Sigmoid colon (tissue), 7 donors: ENCODE data around the gene RFXAP. TPM values are rescaled to one million over a fixed set of nuclear protein-coding genes. Genes with fewer than 3 reads are reported as not detected.

ENCODE experiments used
- DNase-seq: peaks from one replicate; pipeline ENCODE4 v3.0.0-alpha.2; 2019
- H3K27ac ChIP-seq, 4 donors: fragments of 200-600 bp; sonication (generic); one replicate each; pipeline ENCODE4 v1.5.1; 2016 to 2019; ENCODE audit warnings: mild to moderate bottlenecking in 1 of 4
- H3K27me3 ChIP-seq, 3 donors: fragments of 200-600 bp; sonication (generic); one replicate each; pipeline ENCODE4 v1.5.1; 2019; ENCODE audit warnings: mild to moderate bottlenecking in 1 of 3
- H3K36me3 ChIP-seq, 4 donors: fragments of 200-600 bp; sonication (generic); one replicate each; pipeline ENCODE4 v1.5.1; 2016 to 2019
- H3K4me1 ChIP-seq, 4 donors: fragments of 200-600 bp; sonication (generic); one replicate each; pipeline ENCODE4 v1.5.1; 2017 to 2019
- H3K4me3 ChIP-seq, 4 donors: fragments of 200-600 bp; sonication (generic); one replicate each; pipeline ENCODE4 v1.5.1; 2017 to 2019; ENCODE audit warnings: mild to moderate bottlenecking in 2 of 4, moderate library complexity in 1 of 4
- H3K9me3 ChIP-seq, 4 donors: fragments of 200-600 bp in 3 of 4; sonication (generic) in 3 of 4; one replicate each; pipeline versions ENCODE4 v1.5.1 to v1.6.1; 2013 to 2019
- CTCF ChIP-seq, 4 experiments: fragments of 450-650 bp in 3 of 4; fragments of 200-600 bp in 1 of 4; IDR thresholded peaks; one replicate each; pipeline ENCODE4 v1.5.1; 2016 to 2019; ENCODE audit warnings: antibody characterized with exemption in 4 of 4, mild to moderate bottlenecking in 3 of 4, moderate library complexity in 2 of 4
- EP300 ChIP-seq, 4 donors: sonication (generic); formaldehyde crosslinking; IDR thresholded peaks; one replicate each; pipeline ENCODE4 v1.6.1; 2017; ENCODE audit warnings: antibody characterized with exemption in 4 of 4
- POLR2A ChIP-seq, 2 donors: fragments of 450-650 bp; IDR thresholded peaks; one replicate each; pipeline ENCODE4 v1.6.1; 2016; ENCODE audit warnings: antibody characterized with exemption in 2 of 2, mild to moderate bottlenecking in 2 of 2, moderate library complexity in 2 of 2
- POLR2AphosphoS5 ChIP-seq, 4 donors: sonication (generic); formaldehyde crosslinking; IDR thresholded peaks; one replicate each; pipeline ENCODE4 v1.6.1; 2017; ENCODE audit warnings: antibody characterized with exemption in 4 of 4
- WGBS, 2 donors: extraction: QIAGEN DNeasy Blood & Tissue Kit; methylation state at CpG; one replicate each; pipeline ENCODE4 v1.1.7; 2013; 5-methylcytosine and 5-hydroxymethylcytosine counted together
- intact Hi-C: fragments of 100-400 bp; cut with DNase I; formaldehyde crosslinking; loops from one replicate; pipeline ENCODE4 v1.15.1; 2023
- polyA plus RNA-seq, 3 donors: library from polyadenylated mRNA; stranded (reverse); fragments of 200-250 nt; gene quantifications; one replicate each; pipeline ENCODE4 v1.2.3, GENCODE V29; 2013
- total RNA-seq, 4 donors: library from RNA; depleted of rRNA; stranded (reverse); fragments of >200 nt; gene quantifications; one replicate each; pipeline ENCODE4 v1.1.0, GENCODE V29; 2016
- donor health status: healthy with polysubstance abuse.
- donor health status: Bipolar disorder and iron deficiency.
- donor health status: healthy.

Gene RFXAP
- total and polyA plus RNA-seq, 7 donors: 0.60 to 8.3 (median 5.4) TPM

GRCh38 chr13:36817996-36818803 is 822 bp upstream of the RFXAP start:
- Histone ChIP-seq H3K27me3 (no peaks in the 10 kb centered on the region), H3K27ac (peak overlapping the region; percentile 70 to 83 (median 81)), H3K4me1 (peaks cover 0 to 33% (median 22%) of the 10 kb centered on the region in 4 donors), H3K4me3 (peak overlapping the region; percentile 78 to 91 (median 86)), H3K36me3 (no peaks in the 10 kb centered on the region), H3K9me3 (no peaks in the 10 kb centered on the region)
- intact Hi-C loops: loop anchor here (5.0 kb wide), 2 partner anchors 99 to 471 kb away; partner anchors contain the start of gene SPART
- DNase-seq: no peak
- WGBS, 2 donors: 17 to 44% methylated on average over 12 of the region's 12 CpGs
- TF ChIP-seq POLR2A (IDR thresholded peaks at IDR 0.05): no peak
- TF ChIP-seq POLR2AphosphoS5 (IDR thresholded peaks at IDR 0.05): no peak
- no peak for TF ChIP-seq CTCF (IDR thresholded peaks at IDR 0.05)

GRCh38 chr13:36819739-36820090 is 693 bp downstream of the RFXAP start:
- Histone ChIP-seq H3K36me3 (no peaks in the 10 kb centered on the region), H3K27me3 (no peaks in the 10 kb centered on the region), H3K9me3 (no peaks in the 10 kb centered on the region), H3K27ac (peak overlapping the region; percentile 70 to 83 (median 81)), H3K4me1 (peaks cover 0 to 35% (median 24%) of the 10 kb centered on the region in 4 donors), H3K4me3 (peak overlapping the region; percentile 78 to 91 (median 86))
- intact Hi-C loops: loop anchor here (5.0 kb wide), 2 partner anchors 98 to 472 kb away; partner anchors contain the start of gene SPART
- 0 to 1% methylated on average over 20 of the region's 20 CpGs for WGBS, 2 donors
- no peak for DNase-seq
- TF ChIP-seq POLR2A (IDR thresholded peaks at IDR 0.05): no peak
- TF ChIP-seq EP300 (IDR thresholded peaks at IDR 0.05): no peak

- intact Hi-C loops: no loop called here
- no peaks in the 10 kb centered on the region for H3K36me3 ChIP-seq
- H3K4me3 ChIP-seq: peak overlapping the region; percentile 78 to 91 (median 86)
- 50 to 61% methylated on average over 4 of the region's 4 CpGs for WGBS, 2 donors
- no peaks in the 10 kb centered on the region for H3K9me3 ChIP-seq
- H3K27me3 ChIP-seq: no peaks in the 10 kb centered on the region
- peaks cover 0 to 35% (median 24%) of the 10 kb centered on the region in 4 donors for H3K4me1 ChIP-seq
- peak overlapping the region in 2 of 4 donors; percentile 82 to 83 for H3K27ac ChIP-seq
- TF ChIP-seq CTCF (IDR thresholded peaks at IDR 0.05) (no peak), POLR2AphosphoS5 (IDR thresholded peaks at IDR 0.05) (no peak), POLR2A (IDR thresholded peaks at IDR 0.05) (no peak), EP300 (IDR thresholded peaks at IDR 0.05) (no peak)
- DNase-seq: no peak
Observed at GRCh38 chr13:36820222-36820621, 1.2 kb downstream of the RFXAP start.

- H3K36me3 ChIP-seq: peaks cover 0 to 17% (median under 1%) of the 10 kb centered on the region in 4 donors
- TF ChIP-seq EP300 (IDR thresholded peaks at IDR 0.05): no peak
- no peak for TF ChIP-seq CTCF (IDR thresholded peaks at IDR 0.05)
- TF ChIP-seq POLR2AphosphoS5 (IDR thresholded peaks at IDR 0.05): no peak
- TF ChIP-seq POLR2A (IDR thresholded peaks at IDR 0.05): no peak
- WGBS, 2 donors: 86% methylated on average over 3 of the region's 3 CpGs
- intact Hi-C loops: no loop called here
- H3K4me1 ChIP-seq: peaks cover 0 to 35% (median 24%) of the 10 kb centered on the region in 4 donors
- H3K4me3 ChIP-seq: no peak overlapping the region
- no peaks in the 10 kb centered on the region for H3K9me3 ChIP-seq
- H3K27me3 ChIP-seq: no peaks in the 10 kb centered on the region
- no peak for DNase-seq
- no peak overlapping the region for H3K27ac ChIP-seq
Observed at GRCh38 chr13:36822785-36823184, 3.8 kb downstream of the RFXAP start.

- TF ChIP-seq POLR2AphosphoS5 (IDR thresholded peaks at IDR 0.05) (no peak), CTCF (IDR thresholded peaks at IDR 0.05) (no peak), EP300 (IDR thresholded peaks at IDR 0.05) (no peak), POLR2A (IDR thresholded peaks at IDR 0.05) (no peak)
- H3K27ac ChIP-seq: no peak overlapping the region
- no peaks in the 10 kb centered on the region for H3K9me3 ChIP-seq
- H3K36me3 ChIP-seq: peaks cover 0 to 49% (median 3%) of the 10 kb centered on the region in 4 donors
- H3K4me1 ChIP-seq: no peaks in the 10 kb centered on the region
- WGBS, 2 donors: 49 to 95% methylated on average over 1 of the region's 1 CpG
- DNase-seq: no peak
- H3K27me3 ChIP-seq: no peaks in the 10 kb centered on the region
- no peak overlapping the region for H3K4me3 ChIP-seq
- intact Hi-C loops: no loop called here
Observed at GRCh38 chr13:36829753-36830152, 10.7 kb downstream of the RFXAP start.
